ENCODE measurements around the gene EIF4ENIF1.

EIF4ENIF1 gene

GRCh38 chr22:31465307-31465706 lies 24.3 kb downstream of the EIF4ENIF1 start:
- Histone ChIP-seq H3K4me3 (ENCODE audit: low read length) (no peak overlapping the region), H2AK5ac (ENCODE audit: low read length) (no peak overlapping the region), H3K56ac (ENCODE audit: low read length) (no peak overlapping the region), H3K18ac (ENCODE audit: low read length) (no peak overlapping the region), H3K79me1 (ENCODE audit: low read length) (no peaks in the 10 kb centered on the region), H3K4me2 (ENCODE audit: low read length) (no peak overlapping the region), H3K27me3 (ENCODE audit: insufficient read depth, low read length, poor library complexity) (no peaks in the 10 kb centered on the region), H2BK5ac (ENCODE audit: low read length) (no peak overlapping the region), H2BK15ac (replicated peaks; ENCODE audit: low read depth) (no peak overlapping the region), H3K4me1 (ENCODE audit: control insufficient read depth, low read depth, low read length) (no peaks in the 10 kb centered on the region), H2BK120ac (ENCODE audit: low read depth, low read length) (no peak overlapping the region), H3K4ac (ENCODE audit: low read depth, low read length) (no peak overlapping the region), H3K79me2 (ENCODE audit: control insufficient read depth, insufficient read depth, low read length) (no peaks in the 10 kb centered on the region), H4K8ac (ENCODE audit: low read depth, low read length) (no peak overlapping the region), H3K9ac (ENCODE audit: low read length) (no peak overlapping the region), H3K27ac (ENCODE audit: low read depth, low read length) (no peak overlapping the region), H3K36me3 (ENCODE audit: control insufficient read depth, insufficient read depth, low read length) (peaks cover 2% of the 10 kb centered on the region), H3K23ac (ENCODE audit: low read length) (no peak overlapping the region), H4K5ac (ENCODE audit: low read length) (no peak overlapping the region)
- no CpG with 5 or more reads among the region's 2 CpGs for WGBS (ENCODE audit: extremely low coverage, insufficient coverage, low lambda C conversion rate)
- DNase-seq = no peak

- H3K18ac ChIP-seq (ENCODE audit: low read length) = no peak overlapping the region
- no CpG with 5 or more reads among the region's 3 CpGs for WGBS (ENCODE audit: extremely low coverage, insufficient coverage, low lambda C conversion rate)
- no peak overlapping the region for H3K4ac ChIP-seq (ENCODE audit: low read depth, low read length)
- no peak overlapping the region for H4K5ac ChIP-seq (ENCODE audit: low read length)
- no peak overlapping the region for H3K4me3 ChIP-seq (ENCODE audit: low read length)
- H3K27me3 ChIP-seq (ENCODE audit: insufficient read depth, low read length, poor library complexity) = no peaks in the 10 kb centered on the region
- peaks cover 5% of the 10 kb centered on the region for H3K36me3 ChIP-seq (ENCODE audit: control insufficient read depth, insufficient read depth, low read length)
- H2BK5ac ChIP-seq (ENCODE audit: low read length) = no peak overlapping the region
- no peak overlapping the region for H2BK120ac ChIP-seq (ENCODE audit: low read depth, low read length)
- H4K8ac ChIP-seq (ENCODE audit: low read depth, low read length) = no peak overlapping the region
- H3K4me2 ChIP-seq (ENCODE audit: low read length) = no peak overlapping the region
- no peak overlapping the region for H3K27ac ChIP-seq (ENCODE audit: low read depth, low read length)
- DNase-seq = no peak
- no peaks in the 10 kb centered on the region for H3K79me1 ChIP-seq (ENCODE audit: low read length)
- H3K23ac ChIP-seq (ENCODE audit: low read length) = no peak overlapping the region
- H2BK15ac ChIP-seq (replicated peaks; ENCODE audit: low read depth) = no peak overlapping the region
- no peaks in the 10 kb centered on the region for H3K79me2 ChIP-seq (ENCODE audit: control insufficient read depth, insufficient read depth, low read length)
- no peak overlapping the region for H2AK5ac ChIP-seq (ENCODE audit: low read length)
- no peaks in the 10 kb centered on the region for H3K4me1 ChIP-seq (ENCODE audit: control insufficient read depth, low read depth, low read length)
- H3K56ac ChIP-seq (ENCODE audit: low read length) = no peak overlapping the region
- no peak overlapping the region for H3K9ac ChIP-seq (ENCODE audit: low read length)
Measured at GRCh38 chr22:31461699-31462098, 27.9 kb downstream of the EIF4ENIF1 start.

GRCh38 chr22:31451709-31452571 lies 37.7 kb downstream of the EIF4ENIF1 start:
- Histone ChIP-seq H3K23ac (ENCODE audit: low read length) (no peak overlapping the region), H3K4ac (ENCODE audit: low read depth, low read length) (no peak overlapping the region), H3K79me2 (ENCODE audit: control insufficient read depth, insufficient read depth, low read length) (no peaks in the 10 kb centered on the region), H2BK5ac (ENCODE audit: low read length) (no peak overlapping the region), H3K27me3 (ENCODE audit: insufficient read depth, low read length, poor library complexity) (no peaks in the 10 kb centered on the region), H3K27ac (ENCODE audit: low read depth, low read length) (no peak overlapping the region), H4K5ac (ENCODE audit: low read length) (no peak overlapping the region), H3K4me2 (ENCODE audit: low read length) (no peak overlapping the region), H3K9ac (ENCODE audit: low read length) (no peak overlapping the region), H3K36me3 (ENCODE audit: control insufficient read depth, insufficient read depth, low read length) (peaks cover 5% of the 10 kb centered on the region), H4K8ac (ENCODE audit: low read depth, low read length) (no peak overlapping the region), H3K56ac (ENCODE audit: low read length) (no peak overlapping the region), H3K4me1 (ENCODE audit: control insufficient read depth, low read depth, low read length) (no peaks in the 10 kb centered on the region), H2BK120ac (ENCODE audit: low read depth, low read length) (no peak overlapping the region), H2AK5ac (ENCODE audit: low read length) (no peak overlapping the region), H3K79me1 (ENCODE audit: low read length) (no peaks in the 10 kb centered on the region), H3K4me3 (ENCODE audit: low read length) (no peak overlapping the region), H2BK15ac (replicated peaks; ENCODE audit: low read depth) (no peak overlapping the region), H3K18ac (ENCODE audit: low read length) (no peak overlapping the region)
- DNase-seq = peak; percentile 60
- WGBS (ENCODE audit: extremely low coverage, insufficient coverage, low lambda C conversion rate) = no CpG with 5 or more reads among the region's 5 CpGs

- H3K4me1 ChIP-seq (ENCODE audit: control insufficient read depth, low read depth, low read length) = no peaks in the 10 kb centered on the region
- H2BK15ac ChIP-seq (replicated peaks; ENCODE audit: low read depth) = no peak overlapping the region
- H2BK5ac ChIP-seq (ENCODE audit: low read length) = no peak overlapping the region
- no peak overlapping the region for H2AK5ac ChIP-seq (ENCODE audit: low read length)
- no peaks in the 10 kb centered on the region for H3K27me3 ChIP-seq (ENCODE audit: insufficient read depth, low read length, poor library complexity)
- H3K36me3 ChIP-seq (ENCODE audit: control insufficient read depth, insufficient read depth, low read length) = peaks cover 5% of the 10 kb centered on the region
- H3K23ac ChIP-seq (ENCODE audit: low read length) = no peak overlapping the region
- no peak overlapping the region for H2BK120ac ChIP-seq (ENCODE audit: low read depth, low read length)
- H3K27ac ChIP-seq (ENCODE audit: low read depth, low read length) = no peak overlapping the region
- no peak overlapping the region for H3K9ac ChIP-seq (ENCODE audit: low read length)
- H3K4ac ChIP-seq (ENCODE audit: low read depth, low read length) = no peak overlapping the region
- H3K56ac ChIP-seq (ENCODE audit: low read length) = no peak overlapping the region
- no peak overlapping the region for H4K5ac ChIP-seq (ENCODE audit: low read length)
- H3K4me2 ChIP-seq (ENCODE audit: low read length) = no peak overlapping the region
- H3K18ac ChIP-seq (ENCODE audit: low read length) = no peak overlapping the region
- H3K79me1 ChIP-seq (ENCODE audit: low read length) = no peaks in the 10 kb centered on the region
- H3K4me3 ChIP-seq (ENCODE audit: low read length) = no peak overlapping the region
- DNase-seq = no peak
- no CpG with 5 or more reads among the region's 4 CpGs for WGBS (ENCODE audit: extremely low coverage, insufficient coverage, low lambda C conversion rate)
- H3K79me2 ChIP-seq (ENCODE audit: control insufficient read depth, insufficient read depth, low read length) = no peaks in the 10 kb centered on the region
- no peak overlapping the region for H4K8ac ChIP-seq (ENCODE audit: low read depth, low read length)
Measured at GRCh38 chr22:31449506-31449905, 40.1 kb downstream of the EIF4ENIF1 start.

- no peak overlapping the region for H2AK5ac ChIP-seq (ENCODE audit: low read length)
- no peak overlapping the region for H3K23ac ChIP-seq (ENCODE audit: low read length)
- H4K8ac ChIP-seq (ENCODE audit: low read depth, low read length) = no peak overlapping the region
- WGBS (ENCODE audit: extremely low coverage, insufficient coverage, low lambda C conversion rate) = no CpG with 5 or more reads among the region's 2 CpGs
- H3K18ac ChIP-seq (ENCODE audit: low read length) = no peak overlapping the region
- no peaks in the 10 kb centered on the region for H3K79me2 ChIP-seq (ENCODE audit: control insufficient read depth, insufficient read depth, low read length)
- no peaks in the 10 kb centered on the region for H3K79me1 ChIP-seq (ENCODE audit: low read length)
- H2BK5ac ChIP-seq (ENCODE audit: low read length) = no peak overlapping the region
- H2BK15ac ChIP-seq (replicated peaks; ENCODE audit: low read depth) = no peak overlapping the region
- peaks cover 3% of the 10 kb centered on the region for H3K36me3 ChIP-seq (ENCODE audit: control insufficient read depth, insufficient read depth, low read length)
- H3K4me1 ChIP-seq (ENCODE audit: control insufficient read depth, low read depth, low read length) = no peaks in the 10 kb centered on the region
- no peak overlapping the region for H3K4me2 ChIP-seq (ENCODE audit: low read length)
- H4K5ac ChIP-seq (ENCODE audit: low read length) = no peak overlapping the region
- no peak overlapping the region for H3K4me3 ChIP-seq (ENCODE audit: low read length)
- no peak overlapping the region for H3K4ac ChIP-seq (ENCODE audit: low read depth, low read length)
- no peaks in the 10 kb centered on the region for H3K27me3 ChIP-seq (ENCODE audit: insufficient read depth, low read length, poor library complexity)
- H3K27ac ChIP-seq (ENCODE audit: low read depth, low read length) = no peak overlapping the region
- DNase-seq = no peak
- H2BK120ac ChIP-seq (ENCODE audit: low read depth, low read length) = no peak overlapping the region
- H3K9ac ChIP-seq (ENCODE audit: low read length) = no peak overlapping the region
- H3K56ac ChIP-seq (ENCODE audit: low read length) = no peak overlapping the region
Measured at GRCh38 chr22:31448382-31448781, 41.3 kb downstream of the EIF4ENIF1 start.

- H4K8ac ChIP-seq (ENCODE audit: low read depth, low read length) = no peak overlapping the region
- no peak overlapping the region for H3K23ac ChIP-seq (ENCODE audit: low read length)
- no peak overlapping the region for H2BK5ac ChIP-seq (ENCODE audit: low read length)
- H2BK120ac ChIP-seq (ENCODE audit: low read depth, low read length) = no peak overlapping the region
- H3K27me3 ChIP-seq (ENCODE audit: insufficient read depth, low read length, poor library complexity) = no peaks in the 10 kb centered on the region
- H3K4me3 ChIP-seq (ENCODE audit: low read length) = no peak overlapping the region
- no peak overlapping the region for H3K56ac ChIP-seq (ENCODE audit: low read length)
- H3K36me3 ChIP-seq (ENCODE audit: control insufficient read depth, insufficient read depth, low read length) = peaks cover 6% of the 10 kb centered on the region
- H2BK15ac ChIP-seq (replicated peaks; ENCODE audit: low read depth) = no peak overlapping the region
- H3K4me1 ChIP-seq (ENCODE audit: control insufficient read depth, low read depth, low read length) = no peaks in the 10 kb centered on the region
- H3K79me1 ChIP-seq (ENCODE audit: low read length) = no peaks in the 10 kb centered on the region
- no peak overlapping the region for H3K4ac ChIP-seq (ENCODE audit: low read depth, low read length)
- no peak overlapping the region for H3K9ac ChIP-seq (ENCODE audit: low read length)
- H3K18ac ChIP-seq (ENCODE audit: low read length) = no peak overlapping the region
- no peak overlapping the region for H3K27ac ChIP-seq (ENCODE audit: low read depth, low read length)
- H4K5ac ChIP-seq (ENCODE audit: low read length) = no peak overlapping the region
- no peak overlapping the region for H2AK5ac ChIP-seq (ENCODE audit: low read length)
- no peak for DNase-seq
- H3K4me2 ChIP-seq (ENCODE audit: low read length) = no peak overlapping the region
- no CpG with 5 or more reads among the region's 3 CpGs for WGBS (ENCODE audit: extremely low coverage, insufficient coverage, low lambda C conversion rate)
- no peaks in the 10 kb centered on the region for H3K79me2 ChIP-seq (ENCODE audit: control insufficient read depth, insufficient read depth, low read length)
Measured at GRCh38 chr22:31447337-31447736, 42.3 kb downstream of the EIF4ENIF1 start.
